H9 (cell line): ENCODE results near the gene MAPKAP1. TPM values are rescaled to one million over a fixed set of nuclear protein-coding genes. Genes with fewer than 3 reads are reported as not detected.

ENCODE experiments used
- DNase-seq: peaks from one replicate; pipeline ENCODE4 v3.0.0-alpha.2; 2017
- H2AFZ ChIP-seq: one replicate; pipeline ENCODE4 v1.6.1; 2013; ENCODE audit warnings: mild to moderate bottlenecking, low read length, control low read depth, moderate library complexity
- H2AK5ac ChIP-seq: 2 replicates; pipeline ENCODE4 v1.6.1; 2013; ENCODE audit warnings: low read length, control low read depth, mixed read lengths; ENCODE audit not compliant: insufficient read length
- H2BK120ac ChIP-seq: one replicate; pipeline ENCODE4 v1.6.1; 2013; ENCODE audit warnings: low read depth, mild to moderate bottlenecking, low read length, control low read depth, inconsistent platforms; ENCODE audit not compliant: poor library complexity, severe bottlenecking
- H2BK12ac ChIP-seq: 2 replicates; pipeline ENCODE4 v1.6.1; 2013; ENCODE audit warnings: low read length, control low read depth, mixed read lengths, low read depth; ENCODE audit not compliant: insufficient read length
- H2BK15ac ChIP-seq: 2 replicates; pipeline ENCODE4 v1.6.1; 2013; ENCODE audit warnings: low read depth, low read length, control low read depth
- H2BK20ac ChIP-seq: one replicate; pipeline ENCODE4 v1.6.1; 2013; ENCODE audit warnings: low read depth, mild to moderate bottlenecking, low read length, control low read depth, inconsistent platforms; ENCODE audit not compliant: poor library complexity, severe bottlenecking
- H2BK5ac ChIP-seq: 2 replicates; pipeline ENCODE4 v1.6.1; 2013; ENCODE audit warnings: low read length, control low read depth, mixed read lengths; ENCODE audit not compliant: insufficient read length
- H3K14ac ChIP-seq: 2 replicates; pipeline ENCODE4 v1.6.1; 2013; ENCODE audit warnings: low read length, control low read depth; ENCODE audit not compliant: insufficient read depth
- H3K18ac ChIP-seq: 2 replicates; pipeline ENCODE4 v1.6.1; 2013; ENCODE audit warnings: low read depth, mild to moderate bottlenecking, mixed read lengths, low read length, control low read depth; ENCODE audit not compliant: insufficient read length
- H3K23ac ChIP-seq: 2 replicates; pipeline ENCODE4 v1.6.1; 2013; ENCODE audit warnings: low read length, control low read depth, mixed read lengths, low read depth; ENCODE audit not compliant: insufficient read length
- H3K23me2 ChIP-seq: 2 replicates; pipeline ENCODE4 v1.6.1; 2013; ENCODE audit warnings: low read depth, mild to moderate bottlenecking, mixed read lengths, low read length, control low read depth; ENCODE audit not compliant: insufficient read length, poor library complexity, severe bottlenecking
- H3K27ac ChIP-seq: 2 replicates; pipeline ENCODE4 v1.5.1; 2013; ENCODE audit warnings: low read length, control low read depth, mixed read lengths, low read depth; ENCODE audit not compliant: insufficient read length
- H3K27me3 ChIP-seq: 2 replicates; pipeline ENCODE4 v1.6.1; 2013; ENCODE audit warnings: low read length, control low read depth, inconsistent platforms; ENCODE audit not compliant: insufficient read depth
- H3K4ac ChIP-seq: 2 replicates; pipeline ENCODE4 v1.6.1; 2013; ENCODE audit warnings: low read depth, mild to moderate bottlenecking, control low read depth, inconsistent platforms, low read length, moderate library complexity
- H3K4me1 ChIP-seq: 2 replicates; pipeline ENCODE4 v1.6.1; 2013; ENCODE audit warnings: low read length, control low read depth, inconsistent platforms; ENCODE audit not compliant: insufficient read depth
- H3K4me2 ChIP-seq: 2 replicates; pipeline ENCODE4 v1.6.1; 2013; ENCODE audit warnings: low read length, control low read depth, mixed read lengths; ENCODE audit not compliant: insufficient read length, insufficient read depth
- H3K56ac ChIP-seq: 2 replicates; pipeline ENCODE4 v1.6.1; 2013; ENCODE audit warnings: low read depth, mild to moderate bottlenecking, mixed read lengths, low read length, control low read depth; ENCODE audit not compliant: insufficient read length
- H3K79me1 ChIP-seq: 2 replicates; pipeline ENCODE4 v1.6.1; 2013; ENCODE audit warnings: low read depth, mild to moderate bottlenecking, moderate library complexity, low read length, control low read depth, inconsistent platforms; ENCODE audit not compliant: insufficient read depth, poor library complexity, severe bottlenecking
- H3K79me2 ChIP-seq: 2 replicates; pipeline ENCODE4 v1.6.1; 2013; ENCODE audit warnings: low read length, control low read depth, inconsistent platforms; ENCODE audit not compliant: insufficient read depth
- H3K9ac ChIP-seq: 2 replicates; pipeline ENCODE4 v1.6.1; 2013; ENCODE audit warnings: low read length, control low read depth, mixed read lengths; ENCODE audit not compliant: insufficient read length; ENCODE audit errors: extremely low read depth
- H3K9me3 ChIP-seq: one replicate; pipeline ENCODE4 v1.6.1; 2013; ENCODE audit warnings: low read depth, low read length, inconsistent platforms; ENCODE audit not compliant: control insufficient read depth
- H3T11ph ChIP-seq: one replicate; pipeline ENCODE4 v1.6.1; 2013; ENCODE audit warnings: mild to moderate bottlenecking, low read length, control low read depth, inconsistent platforms
- H4K20me1 ChIP-seq: one replicate; pipeline ENCODE4 v1.6.1; 2013; ENCODE audit not compliant: control insufficient read depth, insufficient read length, insufficient read depth
- H4K5ac ChIP-seq: 2 replicates; pipeline ENCODE4 v1.6.1; 2013; ENCODE audit warnings: low read depth, mild to moderate bottlenecking, mixed read lengths, low read length, control low read depth; ENCODE audit not compliant: insufficient read length
- H4K8ac ChIP-seq: replicated peaks from 2 replicates; pipeline ENCODE4 v1.6.1; 2013; ENCODE audit warnings: low read length, control low read depth, mixed read lengths, low read depth; ENCODE audit not compliant: insufficient read length
- H4K91ac ChIP-seq: 2 replicates; pipeline ENCODE4 v1.6.1; 2013; ENCODE audit warnings: low read depth, mild to moderate bottlenecking, moderate library complexity, mixed read lengths, low read length, control low read depth; ENCODE audit not compliant: insufficient read length
- H3K27ac Mint-ChIP-seq, 3 experiments: 2 replicates in 2 of 3; 3 replicates in 1 of 3; pipeline ENCODE4 v1.8.0; 2020 to 2021; ENCODE audit warnings: mixed read lengths in 3 of 3, mild to moderate bottlenecking in 1 of 3, moderate library complexity in 1 of 3
- H3K27me3 Mint-ChIP-seq: 2 replicates; pipeline ENCODE4 v1.8.0; 2021; ENCODE audit warnings: low read depth, mild to moderate bottlenecking, moderate library complexity, mixed read lengths
- H3K36me3 Mint-ChIP-seq, 3 experiments: 2 replicates in 2 of 3; 3 replicates in 1 of 3; pipeline ENCODE4 v1.8.0; 2020 to 2021; ENCODE audit warnings: low read depth in 3 of 3, mixed read lengths in 3 of 3; ENCODE audit not compliant: insufficient read depth in 1 of 3
- H3K4me1 Mint-ChIP-seq, 2 experiments: 2 replicates each; pipeline ENCODE4 v1.8.0; 2020; ENCODE audit warnings: mixed read lengths in 2 of 2
- H3K4me3 Mint-ChIP-seq, 2 experiments: 2 replicates in 1 of 2; 3 replicates in 1 of 2; pipeline ENCODE4 v1.8.0; 2020 to 2021; ENCODE audit warnings: mild to moderate bottlenecking in 2 of 2, mixed read lengths in 2 of 2, moderate library complexity in 1 of 2
- H3K9me3 Mint-ChIP-seq, 2 experiments: 2 replicates in 1 of 2; 3 replicates in 1 of 2; pipeline ENCODE4 v1.8.0; 2020; ENCODE audit warnings: mild to moderate bottlenecking in 2 of 2, mixed read lengths in 2 of 2, moderate library complexity in 1 of 2
- CTCF ChIP-seq: fragments of 200-600 bp; sonication (generic); conservative IDR thresholded peaks from 3 replicates; pipeline ENCODE4 v1.8.0; 2021; ENCODE audit warnings: antibody characterized with exemption, mild to moderate bottlenecking
- WGBS: extraction: QIAGEN DNeasy Blood & Tissue Kit; methylation state at CpG from one replicate; pipeline ENCODE4 v1.1.7; 2013; ENCODE audit warnings: missing lambda C conversion rate, low lambda C conversion rate, mixed read lengths; ENCODE audit not compliant: insufficient read length; ENCODE audit errors: extremely low coverage; 5-methylcytosine and 5-hydroxymethylcytosine counted together
- total RNA-seq: library from RNA; stranded (reverse); gene quantifications from 2 replicates; pipeline ENCODE4 v1.2.1, GENCODE V29; 2021

MAPKAP1 gene
- total RNA-seq, 1 experiment from 2014 or later, result 97.0 TPM

DNA sequence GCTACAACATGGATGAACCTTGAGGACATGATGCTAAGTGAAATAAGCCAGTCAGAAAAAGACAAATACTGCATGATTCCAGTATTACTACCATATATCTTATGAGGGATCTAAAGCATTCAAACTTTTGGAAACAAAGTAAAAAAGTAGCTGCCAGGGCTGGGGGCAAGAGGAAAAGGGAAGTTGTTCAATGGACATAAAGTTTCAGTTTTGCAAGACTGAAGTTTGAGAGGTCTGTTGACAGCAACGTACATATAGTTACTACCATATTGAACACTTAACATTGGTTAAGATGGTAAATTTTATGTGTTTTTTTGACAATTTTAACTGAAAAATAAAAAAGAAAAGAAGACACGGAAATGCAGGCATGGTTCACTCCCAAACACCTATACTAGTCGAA is 77.6 kb downstream of the MAPKAP1 start:
- Histone ChIP-seq H3K14ac (no peak overlapping the region), H2AFZ (no peak overlapping the region), H4K8ac (no peak overlapping the region), H2BK20ac (no peak overlapping the region), H3K9ac (no peak overlapping the region), H3K79me2 (peaks cover 6% of the 10 kb centered on the region; the same call in 1 of the 2 replicates), H3K23ac (no peak overlapping the region), H2BK15ac (no peak overlapping the region), H4K20me1 (no peaks in the 10 kb centered on the region), H2BK120ac (no peak overlapping the region), H4K91ac (no peak overlapping the region), H2AK5ac (no peak overlapping the region), H3K18ac (no peak overlapping the region), H3T11ph (no peak overlapping the region), H3K27ac (no peak overlapping the region), H3K79me1 (no peaks in the 10 kb centered on the region), H3K4me1 (peaks cover 5% of the 10 kb centered on the region; the same call in 1 of the 2 replicates), H3K27me3 (no peaks in the 10 kb centered on the region), H3K56ac (no peak overlapping the region), H3K4me2 (no peak overlapping the region), H2BK12ac (no peak overlapping the region), H3K23me2 (no peaks in the 10 kb centered on the region), H3K4ac (no peak overlapping the region), H4K5ac (no peak overlapping the region), H3K9me3 (no peaks in the 10 kb centered on the region), H2BK5ac (no peak overlapping the region)
- no CpG with 5 or more reads among the region's 3 CpGs for WGBS
- H3K4me3 Mint-ChIP-seq, result no peak overlapping the region
- peaks cover 0 to 4% of the 10 kb centered on the region in 2 experiments; a peak in 3 of 5 replicates for H3K9me3 Mint-ChIP-seq
- peaks cover 0 to 5% (median 5%) of the 10 kb centered on the region in 3 experiments; a peak in 4 of 7 replicates for H3K36me3 Mint-ChIP-seq
- peaks cover 19 to 24% of the 10 kb centered on the region in 2 experiments for H3K4me1 Mint-ChIP-seq
- DNase-seq, result no peak
- TF ChIP-seq CTCF, result no peak
- no peak overlapping the region for H3K27ac Mint-ChIP-seq
- no peaks in the 10 kb centered on the region for H3K27me3 Mint-ChIP-seq
